ENCODE results near the gene ABCB11.

The ABCB11 gene

GRCh38 chr2:168912901-168913369 is 118.2 kb downstream of the ABCB11 start:
- no peaks in the 10 kb centered on the region for H3K27me3 ChIP-seq
- TF ChIP-seq, protein P1, sequence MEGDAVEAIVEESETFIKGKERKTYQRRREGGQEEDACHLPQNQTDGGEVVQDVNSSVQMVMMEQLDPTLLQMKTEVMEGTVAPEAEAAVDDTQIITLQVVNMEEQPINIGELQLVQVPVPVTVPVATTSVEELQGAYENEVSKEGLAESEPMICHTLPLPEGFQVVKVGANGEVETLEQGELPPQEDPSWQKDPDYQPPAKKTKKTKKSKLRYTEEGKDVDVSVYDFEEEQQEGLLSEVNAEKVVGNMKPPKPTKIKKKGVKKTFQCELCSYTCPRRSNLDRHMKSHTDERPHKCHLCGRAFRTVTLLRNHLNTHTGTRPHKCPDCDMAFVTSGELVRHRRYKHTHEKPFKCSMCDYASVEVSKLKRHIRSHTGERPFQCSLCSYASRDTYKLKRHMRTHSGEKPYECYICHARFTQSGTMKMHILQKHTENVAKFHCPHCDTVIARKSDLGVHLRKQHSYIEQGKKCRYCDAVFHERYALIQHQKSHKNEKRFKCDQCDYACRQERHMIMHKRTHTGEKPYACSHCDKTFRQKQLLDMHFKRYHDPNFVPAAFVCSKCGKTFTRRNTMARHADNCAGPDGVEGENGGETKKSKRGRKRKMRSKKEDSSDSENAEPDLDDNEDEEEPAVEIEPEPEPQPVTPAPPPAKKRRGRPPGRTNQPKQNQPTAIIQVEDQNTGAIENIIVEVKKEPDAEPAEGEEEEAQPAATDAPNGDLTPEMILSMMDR (IDR thresholded peaks at IDR 0.05), result no peak
- H3K9me3 ChIP-seq, result peaks cover 0 to 5% (median 0%) of the 10 kb centered on the region in 3 donors
- no peak overlapping the region for H3K27ac ChIP-seq
- intact Hi-C loops (cut with DNase I; ENCODE audit: low total_unique reads), result no loop called here
- H3K4me3 ChIP-seq, result no peak overlapping the region
- H3K4me1 ChIP-seq, result peaks cover 0 to 3% (median 0%) of the 10 kb centered on the region in 4 donors
- H3K36me3 ChIP-seq, result no peaks in the 10 kb centered on the region
- no peak for DNase-seq

- no peak overlapping the region for H3K27ac ChIP-seq
- H3K4me3 ChIP-seq, result no peak overlapping the region
- H3K4me1 ChIP-seq, result peaks cover 0 to 3% (median 0%) of the 10 kb centered on the region in 4 donors
- H3K27me3 ChIP-seq, result no peaks in the 10 kb centered on the region
- no peak for DNase-seq
- no peaks in the 10 kb centered on the region for H3K36me3 ChIP-seq
- intact Hi-C loops (cut with DNase I; ENCODE audit: low total_unique reads), result no loop called here
- TF ChIP-seq, protein P1 (IDR thresholded peaks at IDR 0.05), result no peak
- H3K9me3 ChIP-seq, result peaks cover 0 to 5% (median 0%) of the 10 kb centered on the region in 3 donors
These were observed 118.7 kb downstream of the ABCB11 start for GRCh38 chr2:168912466-168912865.

DNA sequence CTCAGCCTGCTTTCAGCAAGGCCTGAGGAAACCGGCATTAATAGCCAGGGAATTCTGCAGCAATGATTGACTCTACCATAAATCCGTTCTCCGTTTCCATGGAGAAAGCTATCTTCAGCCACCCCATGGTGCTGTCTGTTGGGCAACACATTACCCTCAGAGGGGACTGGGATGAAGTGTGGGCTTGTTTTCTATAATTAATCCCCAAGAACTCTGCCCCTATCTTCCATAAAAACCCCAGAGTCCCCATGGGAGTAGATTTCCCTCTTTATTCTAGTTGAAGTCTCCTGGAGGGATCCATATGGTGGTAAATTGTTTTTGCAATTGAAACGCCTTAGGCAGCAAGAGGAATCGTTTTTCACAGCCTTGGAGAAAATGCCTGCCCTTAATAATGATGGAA is 120.8 kb downstream of the ABCB11 start:
- Histone ChIP-seq H3K36me3 (no peaks in the 10 kb centered on the region), H3K4me1 (peaks cover 0 to 3% (median 0%) of the 10 kb centered on the region in 4 donors), H3K27ac (no peak overlapping the region), H3K4me3 (no peak overlapping the region), H3K27me3 (no peaks in the 10 kb centered on the region), H3K9me3 (no peaks in the 10 kb centered on the region)
- TF ChIP-seq, protein P1 (IDR thresholded peaks at IDR 0.05), result no peak
- no peak for DNase-seq
- intact Hi-C loops (cut with DNase I; ENCODE audit: low total_unique reads), result no loop called here

GRCh38 chr2:168907940-168908662 is 123.0 kb downstream of the ABCB11 start:
- no peaks in the 10 kb centered on the region for H3K27me3 ChIP-seq
- DNase-seq, result no peak
- peaks cover 0 to 3% (median 0%) of the 10 kb centered on the region in 4 donors for H3K4me1 ChIP-seq
- H3K36me3 ChIP-seq, result no peaks in the 10 kb centered on the region
- intact Hi-C loops (cut with DNase I; ENCODE audit: low total_unique reads), result no loop called here
- H3K27ac ChIP-seq, result no peak overlapping the region
- H3K9me3 ChIP-seq, result no peaks in the 10 kb centered on the region
- no peak overlapping the region for H3K4me3 ChIP-seq
- TF ChIP-seq, protein P1 (IDR thresholded peaks at IDR 0.05), result no peak

DNA sequence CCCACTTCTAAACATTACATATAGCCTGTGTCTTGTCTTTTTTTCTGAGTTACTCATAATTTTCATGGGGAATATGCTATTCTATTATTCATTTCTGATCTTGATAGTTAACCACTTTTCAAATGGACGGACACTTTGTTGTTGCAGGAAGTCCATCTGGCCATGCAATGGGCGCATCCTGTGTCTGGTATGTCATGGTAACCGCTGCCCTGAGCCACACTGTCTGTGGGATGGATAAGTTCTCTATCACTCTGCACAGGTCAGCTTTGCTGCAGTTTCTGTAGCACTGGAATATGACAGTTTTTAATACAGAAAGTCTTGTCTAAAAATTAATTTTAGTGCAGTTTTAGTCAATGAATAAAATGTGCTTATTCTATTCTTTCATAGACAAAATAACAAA is 126.8 kb downstream of the ABCB11 start:
- DNase-seq, result no peak
- Histone ChIP-seq H3K27me3 (no peaks in the 10 kb centered on the region), H3K9me3 (no peaks in the 10 kb centered on the region), H3K4me3 (no peak overlapping the region), H3K27ac (no peak overlapping the region), H3K4me1 (no peaks in the 10 kb centered on the region), H3K36me3 (no peaks in the 10 kb centered on the region)
- intact Hi-C loops (cut with DNase I; ENCODE audit: low total_unique reads), result no loop called here
- TF ChIP-seq, protein P1 (IDR thresholded peaks at IDR 0.05), result no peak

Data from tibial artery (tissue), 4 donors.